ENCODE measurements around the gene VAV2. TPM values are rescaled to one million over a fixed set of nuclear protein-coding genes. Genes with fewer than 3 reads are reported as not detected.

VAV2 gene
- total RNA-seq, 1 donor from 2014 or later = 61.9 TPM

GRCh38 chr9:133777068-133777791 lies 214.9 kb downstream of the VAV2 start:
- H3K4me1 Mint-ChIP-seq = peaks cover 6% of the 10 kb centered on the region
- no peaks in the 10 kb centered on the region for H3K9me3 Mint-ChIP-seq
- peaks cover 11% of the 10 kb centered on the region for H3K36me3 Mint-ChIP-seq
- no peaks in the 10 kb centered on the region for H3K27me3 Mint-ChIP-seq (ENCODE audit: low read depth)
- no peak overlapping the region for H3K27ac Mint-ChIP-seq
- DNase-seq (ENCODE audit: low spot score in 2 of 2, unreplicated experiment in 2 of 2) = peak in 1 of 2 experiments; percentile 6
- no peak overlapping the region for H3K4me3 Mint-ChIP-seq
- no peak for TF ChIP-seq CTCF (IDR thresholded peaks at IDR 0.05; ENCODE audit: unreplicated experiment)

- Mint-ChIP-seq H3K27me3 (ENCODE audit: low read depth) (no peaks in the 10 kb centered on the region), H3K27ac (no peak overlapping the region), H3K36me3 (peaks cover 11% of the 10 kb centered on the region), H3K9me3 (no peaks in the 10 kb centered on the region), H3K4me1 (no peaks in the 10 kb centered on the region), H3K4me3 (no peak overlapping the region)
- TF ChIP-seq CTCF (IDR thresholded peaks at IDR 0.05; ENCODE audit: unreplicated experiment) = no peak
- DNase-seq (ENCODE audit: low spot score in 2 of 2, unreplicated experiment in 2 of 2) = peak in 1 of 2 experiments; percentile 11
These were observed 215.9 kb downstream of the VAV2 start for GRCh38 chr9:133775951-133776905.

- Mint-ChIP-seq H3K36me3 (peaks cover 16% of the 10 kb centered on the region), H3K27ac (no peak overlapping the region), H3K4me3 (no peak overlapping the region), H3K4me1 (no peaks in the 10 kb centered on the region), H3K27me3 (ENCODE audit: low read depth) (no peaks in the 10 kb centered on the region), H3K9me3 (no peaks in the 10 kb centered on the region)
- DNase-seq (ENCODE audit: low spot score in 2 of 2, unreplicated experiment in 2 of 2) = no peak
- no peak for TF ChIP-seq CTCF (IDR thresholded peaks at IDR 0.05; ENCODE audit: unreplicated experiment)
These were observed 216.8 kb downstream of the VAV2 start for GRCh38 chr9:133775291-133775690.

- Mint-ChIP-seq H3K4me1 (no peaks in the 10 kb centered on the region), H3K4me3 (no peak overlapping the region)
- no peak for TF ChIP-seq CTCF (IDR thresholded peaks at IDR 0.05; ENCODE audit: unreplicated experiment)
These were observed 217.3 kb downstream of the VAV2 start for GRCh38 chr9:133774799-133775198.

GRCh38 chr9:133773889-133774655 lies 218.1 kb downstream of the VAV2 start:
- DNase-seq (ENCODE audit: low spot score in 2 of 2, unreplicated experiment in 2 of 2) = peak in 1 of 2 experiments; percentile 3
- no peaks in the 10 kb centered on the region for H3K4me1 Mint-ChIP-seq
- TF ChIP-seq CTCF (IDR thresholded peaks at IDR 0.05; ENCODE audit: unreplicated experiment) = no peak
- peaks cover 14% of the 10 kb centered on the region for H3K36me3 Mint-ChIP-seq
- H3K9me3 Mint-ChIP-seq = no peaks in the 10 kb centered on the region
- H3K27ac Mint-ChIP-seq = no peak overlapping the region
- no peak overlapping the region for H3K4me3 Mint-ChIP-seq
- no peaks in the 10 kb centered on the region for H3K27me3 Mint-ChIP-seq (ENCODE audit: low read depth)

More at GRCh38 chr9:133774799-133775198, 217.3 kb downstream of the VAV2 start:
- Mint-ChIP-seq H3K36me3 (peaks cover 14% of the 10 kb centered on the region), H3K27ac (no peak overlapping the region), H3K27me3 (ENCODE audit: low read depth) (no peaks in the 10 kb centered on the region), H3K9me3 (no peaks in the 10 kb centered on the region)
- DNase-seq (ENCODE audit: low spot score in 2 of 2, unreplicated experiment in 2 of 2) = peak in 1 of 2 experiments; percentile 9

Measured in mesothelial cell of epicardium (in vitro differentiated cells).